Dendritic cell treated with granulocyte-macrophage colony-stimulating factor and Interleukin-4, amounts not matched to agents 40 ng/mL and 50 ng/mL, for 4 days (primary cell): ENCODE results near the gene SBK2.
A peak's percentile ranks its signal among the peaks of the same experiment; 100 is the strongest.

Experiments
- H3K27ac Mint-ChIP-seq: one replicate; pipeline ENCODE4 v1.8.0; 2022; ENCODE audit warnings: mild to moderate bottlenecking, mixed read lengths
- H3K27me3 Mint-ChIP-seq: one replicate; pipeline ENCODE4 v1.8.0; 2022; ENCODE audit warnings: mild to moderate bottlenecking, mixed read lengths
- H3K36me3 Mint-ChIP-seq: one replicate; pipeline ENCODE4 v1.8.0; 2022; ENCODE audit warnings: low read depth, mixed read lengths
- H3K4me1 Mint-ChIP-seq: one replicate; pipeline ENCODE4 v1.8.0; 2022; ENCODE audit warnings: low read depth, mixed read lengths
- H3K4me3 Mint-ChIP-seq: one replicate; pipeline ENCODE4 v1.8.0; 2022; ENCODE audit warnings: mild to moderate bottlenecking, moderate library complexity, mixed read lengths
- H3K9me3 Mint-ChIP-seq: one replicate; pipeline ENCODE4 v1.8.0; 2022; ENCODE audit warnings: mixed read lengths
- intact Hi-C: fragments of 100-400 bp; cut with micrococcal nuclease; formaldehyde crosslinking; loops from one replicate; pipeline ENCODE4 v1.15.0; 2022

SBK2 gene

GRCh38 chr19:55546822-55547614 lies 10.1 kb upstream of the SBK2 start:
- no peaks in the 10 kb centered on the region for H3K36me3 Mint-ChIP-seq
- H3K4me1 Mint-ChIP-seq = peaks cover 28% of the 10 kb centered on the region
- no peak overlapping the region for H3K4me3 Mint-ChIP-seq
- intact Hi-C loops = no loop called here
- H3K27ac Mint-ChIP-seq = peak overlapping the region; percentile 51
- no peaks in the 10 kb centered on the region for H3K9me3 Mint-ChIP-seq
- peaks cover 34% of the 10 kb centered on the region for H3K27me3 Mint-ChIP-seq

- H3K4me1 Mint-ChIP-seq = peaks cover 28% of the 10 kb centered on the region
- H3K27me3 Mint-ChIP-seq = peaks cover 36% of the 10 kb centered on the region
- intact Hi-C loops = no loop called here
- no peak overlapping the region for H3K4me3 Mint-ChIP-seq
- H3K36me3 Mint-ChIP-seq = no peaks in the 10 kb centered on the region
- no peak overlapping the region for H3K27ac Mint-ChIP-seq
- H3K9me3 Mint-ChIP-seq = no peaks in the 10 kb centered on the region
These were observed 9.1 kb upstream of the SBK2 start for GRCh38 chr19:55546011-55546410.

DNA sequence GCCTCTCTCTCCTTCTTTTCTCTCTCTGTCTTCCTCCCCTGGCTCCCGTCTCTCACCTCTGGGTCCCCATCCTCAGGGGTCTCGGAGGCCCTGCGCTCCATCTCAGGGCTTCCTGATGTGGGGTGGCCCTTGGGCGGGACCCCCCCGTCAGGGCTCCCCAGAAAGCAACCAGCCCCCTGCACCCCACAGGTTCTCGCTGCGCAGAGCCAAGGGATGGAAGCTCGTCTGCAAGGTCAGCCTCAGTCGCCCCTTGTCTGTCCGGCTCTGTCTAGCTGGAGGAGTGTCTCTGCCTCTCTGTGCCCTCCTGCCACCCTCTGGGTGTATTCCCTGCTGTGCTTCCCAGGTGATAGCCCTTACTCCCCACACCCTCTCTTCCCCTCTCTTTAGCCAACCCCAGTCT lies 8.5 kb upstream of the SBK2 start, which contains the start of gene SBK3:
Gene SBK3 (minus strand): TSS at position 101 of the 400 bp plus-strand sequence. CDS start 0 bp downstream, at position 101.
- no peak within 1 kb of the TSS for H3K4me3 Mint-ChIP-seq
- H3K27ac Mint-ChIP-seq = no peak within 1 kb of the TSS
- intact Hi-C loops = no loop called here
- no peaks in the 10 kb centered on the region for H3K36me3 Mint-ChIP-seq
- no peaks in the 10 kb centered on the region for H3K9me3 Mint-ChIP-seq
- H3K27me3 Mint-ChIP-seq = peaks cover 36% of the 10 kb centered on the region
- H3K4me1 Mint-ChIP-seq = peaks cover 28% of the 10 kb centered on the region

- peaks cover 28% of the 10 kb centered on the region for H3K4me1 Mint-ChIP-seq
- no peak overlapping the region for H3K4me3 Mint-ChIP-seq
- intact Hi-C loops = no loop called here
- peaks cover 36% of the 10 kb centered on the region for H3K27me3 Mint-ChIP-seq
- no peaks in the 10 kb centered on the region for H3K36me3 Mint-ChIP-seq
- H3K27ac Mint-ChIP-seq = no peak overlapping the region
- H3K9me3 Mint-ChIP-seq = no peaks in the 10 kb centered on the region
These were observed 8.0 kb upstream of the SBK2 start for GRCh38 chr19:55544776-55545439.

- H3K9me3 Mint-ChIP-seq = no peaks in the 10 kb centered on the region
- peaks cover 32% of the 10 kb centered on the region for H3K27me3 Mint-ChIP-seq
- H3K4me1 Mint-ChIP-seq = peaks cover 28% of the 10 kb centered on the region
- intact Hi-C loops = no loop called here
- no peaks in the 10 kb centered on the region for H3K36me3 Mint-ChIP-seq
- H3K4me3 Mint-ChIP-seq = no peak overlapping the region
- H3K27ac Mint-ChIP-seq = no peak overlapping the region
These were observed 7.1 kb upstream of the SBK2 start for GRCh38 chr19:55544014-55544413.

- Mint-ChIP-seq H3K27me3 (peaks cover 32% of the 10 kb centered on the region), H3K9me3 (no peaks in the 10 kb centered on the region), H3K4me3 (no peak overlapping the region), H3K4me1 (peaks cover 28% of the 10 kb centered on the region), H3K27ac (no peak overlapping the region), H3K36me3 (no peaks in the 10 kb centered on the region)
- intact Hi-C loops = no loop called here
These were observed 6.6 kb upstream of the SBK2 start for GRCh38 chr19:55543567-55543966.

GRCh38 chr19:55542292-55542855 lies 5.4 kb upstream of the SBK2 start:
- Mint-ChIP-seq H3K4me3 (no peak overlapping the region), H3K36me3 (no peaks in the 10 kb centered on the region), H3K4me1 (peaks cover 22% of the 10 kb centered on the region), H3K9me3 (no peaks in the 10 kb centered on the region), H3K27me3 (peaks cover 24% of the 10 kb centered on the region), H3K27ac (no peak overlapping the region)
- intact Hi-C loops = no loop called here

DNA sequence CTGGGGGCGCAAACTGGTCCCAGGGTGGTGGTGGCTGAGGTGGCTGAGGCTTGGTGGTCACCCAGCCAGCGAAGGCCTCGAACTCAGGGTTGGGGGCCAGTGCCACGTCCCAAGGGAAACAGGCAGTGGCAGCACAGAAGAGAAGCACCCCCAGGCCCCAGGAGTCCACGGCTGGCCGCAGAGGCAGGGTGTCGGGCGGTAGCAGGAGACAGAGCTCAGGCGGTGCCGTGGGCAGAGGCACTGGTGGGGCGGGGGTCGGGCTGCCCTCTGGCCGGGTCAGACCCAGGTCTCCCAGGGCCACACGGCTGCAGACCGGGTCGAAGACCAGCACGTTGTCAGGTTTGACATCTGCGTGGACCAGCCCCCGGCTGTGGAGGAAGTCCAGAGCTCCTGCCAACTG lies 4.2 kb upstream of the SBK2 start:
- Mint-ChIP-seq H3K4me3 (no peak overlapping the region), H3K36me3 (no peaks in the 10 kb centered on the region), H3K4me1 (peaks cover 10% of the 10 kb centered on the region), H3K27ac (no peak overlapping the region), H3K9me3 (no peaks in the 10 kb centered on the region), H3K27me3 (peaks cover 15% of the 10 kb centered on the region)
- intact Hi-C loops = no loop called here

GRCh38 chr19:55540619-55541018 lies 3.7 kb upstream of the SBK2 start:
- no peaks in the 10 kb centered on the region for H3K9me3 Mint-ChIP-seq
- no peak overlapping the region for H3K4me3 Mint-ChIP-seq
- no peaks in the 10 kb centered on the region for H3K36me3 Mint-ChIP-seq
- peaks cover 10% of the 10 kb centered on the region for H3K4me1 Mint-ChIP-seq
- H3K27me3 Mint-ChIP-seq = peaks cover 10% of the 10 kb centered on the region
- intact Hi-C loops = no loop called here
- H3K27ac Mint-ChIP-seq = no peak overlapping the region

DNA sequence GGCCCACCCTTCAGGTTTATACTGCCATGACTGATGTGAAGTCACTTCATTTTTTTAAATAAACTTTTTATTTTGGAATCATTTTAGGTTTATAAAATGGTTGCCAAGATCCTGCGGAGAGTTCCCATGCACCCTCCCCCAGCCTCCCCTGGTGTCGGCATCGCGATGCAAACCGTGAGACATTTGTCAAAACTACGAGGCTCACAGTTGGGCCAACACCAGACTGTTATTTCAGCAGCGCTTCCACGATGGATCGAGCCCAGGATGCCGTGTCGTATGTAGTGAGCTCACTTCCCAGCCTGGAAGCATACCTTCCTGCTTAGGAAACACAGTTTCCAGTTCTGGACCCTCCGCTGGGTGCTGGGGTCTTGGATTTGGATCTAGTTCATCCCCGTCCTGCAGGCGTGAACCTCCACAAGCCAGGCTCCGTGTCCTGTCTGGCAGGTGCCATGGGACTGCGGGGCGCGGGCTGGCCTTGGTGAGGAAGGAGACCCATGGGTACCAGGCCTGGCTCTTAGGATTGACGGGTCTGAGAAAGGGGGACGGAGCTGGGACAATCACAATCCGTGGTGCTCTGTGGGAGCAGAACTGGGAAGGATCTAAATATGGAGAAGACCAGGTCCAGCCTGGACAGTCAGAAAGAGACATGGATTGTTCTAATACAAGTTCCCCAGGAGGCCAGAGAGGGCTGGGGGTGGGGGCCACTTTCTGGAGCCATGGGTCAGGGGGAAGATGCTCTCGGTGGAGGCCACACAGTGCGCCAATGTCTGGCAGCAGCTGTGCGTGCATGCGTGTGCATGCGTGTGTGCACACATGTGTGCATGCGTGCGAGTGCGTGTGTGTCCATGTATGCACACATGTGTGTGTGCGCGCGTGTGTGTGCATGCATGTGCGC lies 2.4 kb upstream of the SBK2 start:
- Mint-ChIP-seq H3K4me3 (no peak overlapping the region), H3K36me3 (no peaks in the 10 kb centered on the region), H3K27me3 (peaks cover 6% of the 10 kb centered on the region), H3K9me3 (no peaks in the 10 kb centered on the region), H3K4me1 (peaks cover 12% of the 10 kb centered on the region), H3K27ac (no peak overlapping the region)
- intact Hi-C loops = no loop called here

GRCh38 chr19:55538132-55538531 lies 1.2 kb upstream of the SBK2 start:
- Mint-ChIP-seq H3K27me3 (peaks cover 11% of the 10 kb centered on the region), H3K36me3 (no peaks in the 10 kb centered on the region), H3K9me3 (no peaks in the 10 kb centered on the region), H3K27ac (peak overlapping the region; percentile 36), H3K4me3 (no peak overlapping the region), H3K4me1 (peaks cover 12% of the 10 kb centered on the region)
- intact Hi-C loops = no loop called here

DNA sequence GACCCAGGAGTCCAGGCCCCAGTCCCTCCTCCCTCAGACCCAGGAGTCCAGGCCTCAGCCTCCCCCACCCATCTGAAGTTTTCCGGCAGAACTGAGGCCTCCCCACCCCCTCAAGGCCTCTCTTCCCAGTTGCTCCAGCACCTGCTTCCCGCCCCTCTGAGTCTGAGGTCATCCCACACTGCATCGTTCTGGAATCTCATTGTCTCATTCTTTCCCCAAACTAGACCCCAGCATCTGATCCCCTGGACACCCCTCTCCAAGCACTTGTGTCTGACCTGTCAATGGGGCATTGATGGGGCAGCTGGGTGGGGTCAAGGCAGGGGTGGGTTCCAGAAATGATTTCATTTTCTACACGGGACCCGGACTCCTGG lies 793 bp upstream of the SBK2 start:
- Mint-ChIP-seq H3K4me3 (no peak overlapping the region), H3K36me3 (no peaks in the 10 kb centered on the region), H3K4me1 (peaks cover 12% of the 10 kb centered on the region), H3K27me3 (peaks cover 11% of the 10 kb centered on the region), H3K27ac (peak overlapping the region; percentile 36), H3K9me3 (no peaks in the 10 kb centered on the region)
- intact Hi-C loops = no loop called here

GRCh38 chr19:55536366-55536765 lies 567 bp downstream of the SBK2 start:
- Mint-ChIP-seq H3K9me3 (no peaks in the 10 kb centered on the region), H3K4me1 (peaks cover 12% of the 10 kb centered on the region), H3K36me3 (no peaks in the 10 kb centered on the region), H3K27ac (no peak overlapping the region), H3K27me3 (peaks cover 5% of the 10 kb centered on the region), H3K4me3 (no peak overlapping the region)
- intact Hi-C loops = no loop called here

DNA sequence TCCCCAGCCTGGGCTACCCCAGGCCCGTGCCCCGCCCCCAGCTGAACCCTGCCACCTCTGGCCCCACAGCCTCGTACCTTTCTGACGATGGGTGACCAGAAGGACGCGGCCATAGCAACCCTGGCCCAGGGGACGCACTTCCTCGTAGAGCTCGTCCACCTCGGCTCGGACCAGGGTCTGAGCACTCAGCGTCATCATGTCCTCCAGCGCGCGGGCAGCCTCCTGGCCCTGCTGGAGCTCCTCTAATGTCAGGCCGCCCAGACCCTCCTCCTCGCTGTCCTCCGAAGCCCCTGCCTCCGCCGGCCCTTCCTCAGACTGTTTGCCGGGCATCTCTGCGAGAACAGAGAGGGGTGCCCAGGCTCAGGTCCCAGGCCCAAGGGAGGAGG lies 975 bp downstream of the SBK2 start:
- peaks cover 5% of the 10 kb centered on the region for H3K27me3 Mint-ChIP-seq
- no peak overlapping the region for H3K4me3 Mint-ChIP-seq
- no peaks in the 10 kb centered on the region for H3K9me3 Mint-ChIP-seq
- no peaks in the 10 kb centered on the region for H3K36me3 Mint-ChIP-seq
- intact Hi-C loops = no loop called here
- peaks cover 12% of the 10 kb centered on the region for H3K4me1 Mint-ChIP-seq
- peak overlapping the region; percentile 65 for H3K27ac Mint-ChIP-seq
